ENCODE data around the gene ZFAND3.

The ZFAND3 gene

GRCh38 chr6:37830225-37830624 is 10.7 kb downstream of the ZFAND3 start:
- DNase-seq, result no peak

GRCh38 chr6:37831457-37831856 is 11.9 kb downstream of the ZFAND3 start:
- no peak for DNase-seq

- no peak for DNase-seq
Measured at GRCh38 chr6:37835923-37836322, 16.4 kb downstream of the ZFAND3 start.

GRCh38 chr6:37838219-37838921 is 18.8 kb downstream of the ZFAND3 start:
- DNase-seq, result no peak

- no peak for DNase-seq
Measured at GRCh38 chr6:37840143-37840939, 20.8 kb downstream of the ZFAND3 start.

- DNase-seq, result no peak
Measured at GRCh38 chr6:37840940-37841300, 21.4 kb downstream of the ZFAND3 start.

GRCh38 chr6:37845026-37845911 is 25.7 kb downstream of the ZFAND3 start:
- no peak for DNase-seq

GRCh38 chr6:37845930-37846329 is 26.4 kb downstream of the ZFAND3 start:
- no peak for DNase-seq

- no peak for DNase-seq
Measured at GRCh38 chr6:37847704-37848103, 28.2 kb downstream of the ZFAND3 start.

GRCh38 chr6:37848371-37848770 is 28.8 kb downstream of the ZFAND3 start:
- no peak for DNase-seq

- DNase-seq, result no peak
Measured at GRCh38 chr6:37850260-37850659, 30.7 kb downstream of the ZFAND3 start.

GRCh38 chr6:37850728-37851285 is 31.3 kb downstream of the ZFAND3 start:
- no peak for DNase-seq

- DNase-seq, result no peak
Measured at GRCh38 chr6:37851997-37852524, 32.5 kb downstream of the ZFAND3 start.

- DNase-seq, result no peak
Measured at GRCh38 chr6:37856285-37856684, 36.8 kb downstream of the ZFAND3 start.

- no peak for DNase-seq
Measured at GRCh38 chr6:37858363-37858762, 38.8 kb downstream of the ZFAND3 start.

GRCh38 chr6:37860226-37860839 is 40.8 kb downstream of the ZFAND3 start:
- peak in 1 of 2 experiments; percentile 39 for DNase-seq

GRCh38 chr6:37861452-37861851 is 41.9 kb downstream of the ZFAND3 start:
- no peak for DNase-seq

- no peak for DNase-seq
Measured at GRCh38 chr6:37862430-37862829, 42.9 kb downstream of the ZFAND3 start.

- no peak for DNase-seq
Measured at GRCh38 chr6:37862992-37863391, 43.5 kb downstream of the ZFAND3 start.

- no peak for DNase-seq
Measured at GRCh38 chr6:37864250-37864649, 44.7 kb downstream of the ZFAND3 start.

- no peak for DNase-seq
Measured at GRCh38 chr6:37865504-37865903, 46.0 kb downstream of the ZFAND3 start.

Data from SW 1271 (cell line).